KMS-11 (cell line): ENCODE results near the gene STUM.

Experiments used
- H2AFZ ChIP-seq: fragments of 200-600 bp; sonication (generic); 2 replicates; pipeline ENCODE4 v1.6.1; 2016; ENCODE audit warnings: antibody characterized with exemption, mixed run types, low read depth
- H3K27ac ChIP-seq: fragments of 200-600 bp; sonication (generic); 2 replicates; pipeline ENCODE4 v1.6.1; 2016; ENCODE audit warnings: mild to moderate bottlenecking, mixed run types
- H3K27me3 ChIP-seq: fragments of 200-600 bp; sonication (generic); 2 replicates; pipeline ENCODE4 v1.6.1; 2017; ENCODE audit warnings: mild to moderate bottlenecking, low read depth, mixed run types, moderate library complexity; ENCODE audit not compliant: insufficient read depth
- H3K36me3 ChIP-seq: fragments of 200-600 bp; sonication (generic); 2 replicates; pipeline ENCODE4 v1.6.1; 2017; ENCODE audit warnings: mild to moderate bottlenecking, mixed run types; ENCODE audit not compliant: insufficient read depth
- H3K4me1 ChIP-seq: fragments of 200-600 bp; sonication (generic); 2 replicates; pipeline ENCODE4 v1.6.1; 2016; ENCODE audit warnings: mild to moderate bottlenecking, low read depth, mixed run types; ENCODE audit not compliant: poor library complexity, severe bottlenecking
- H3K4me2 ChIP-seq: fragments of 200-600 bp; sonication (generic); 2 replicates; pipeline ENCODE4 v1.7.0; 2016; ENCODE audit warnings: mild to moderate bottlenecking, mixed run types
- H3K4me3 ChIP-seq: fragments of 200-600 bp; sonication (generic); IDR thresholded peaks from 2 replicates; pipeline ENCODE4 v1.6.1; 2017; ENCODE audit warnings: low read depth, low read length, mixed read lengths; ENCODE audit not compliant: insufficient read depth
- H3K79me2 ChIP-seq: fragments of 200-600 bp; sonication (generic); 2 replicates; pipeline ENCODE4 v1.6.1; 2016; ENCODE audit warnings: low read depth, mixed run types; ENCODE audit not compliant: insufficient read depth
- H3K9ac ChIP-seq: fragments of 200-600 bp; sonication (generic); 2 replicates; pipeline ENCODE4 v1.6.1; 2016; ENCODE audit warnings: mild to moderate bottlenecking, mixed run types
- H4K20me1 ChIP-seq: fragments of 200-600 bp; sonication (generic); 2 replicates; pipeline ENCODE4 v1.6.1; 2016; ENCODE audit warnings: mild to moderate bottlenecking, mixed run types; ENCODE audit not compliant: insufficient read depth
- CTCF ChIP-seq: fragments of 200-600 bp; sonication (generic); conservative IDR thresholded peaks from 2 replicates; pipeline ENCODE4 v1.6.1; 2017; ENCODE audit warnings: low read depth, mild to moderate bottlenecking, antibody characterized with exemption, low read length, moderate library complexity, mixed read lengths

STUM gene

GRCh38 chr1:226635456-226635941, 86.9 kb downstream of the STUM start:
- H3K79me2 ChIP-seq = no peaks in the 10 kb centered on the region
- peak overlapping the region; percentile 85 for H3K27ac ChIP-seq
- peak overlapping the region; percentile 100 for H3K4me2 ChIP-seq
- H3K36me3 ChIP-seq = no peaks in the 10 kb centered on the region
- no peak for TF ChIP-seq CTCF
- no peak overlapping the region for H3K4me3 ChIP-seq
- peaks cover 32% of the 10 kb centered on the region for H3K4me1 ChIP-seq
- H3K9ac ChIP-seq = peak overlapping the region; percentile 40; the same call in 1 of the 2 replicates
- no peak overlapping the region for H2AFZ ChIP-seq
- H3K27me3 ChIP-seq = no peaks in the 10 kb centered on the region
- H4K20me1 ChIP-seq = no peaks in the 10 kb centered on the region

- H4K20me1 ChIP-seq = no peaks in the 10 kb centered on the region
- H3K79me2 ChIP-seq = no peaks in the 10 kb centered on the region
- peaks cover 32% of the 10 kb centered on the region for H3K4me1 ChIP-seq
- H3K27ac ChIP-seq = no peak overlapping the region
- no peaks in the 10 kb centered on the region for H3K27me3 ChIP-seq
- H2AFZ ChIP-seq = no peak overlapping the region
- H3K9ac ChIP-seq = no peak overlapping the region
- no peak overlapping the region for H3K4me3 ChIP-seq
- H3K4me2 ChIP-seq = no peak overlapping the region
- TF ChIP-seq CTCF = no peak
- no peaks in the 10 kb centered on the region; the same call in 1 of the 2 replicates for H3K36me3 ChIP-seq
These were observed 88.2 kb downstream of the STUM start for GRCh38 chr1:226636847-226637096.

GRCh38 chr1:226637147-226637935, 88.8 kb downstream of the STUM start:
- TF ChIP-seq CTCF = no peak
- Histone ChIP-seq H3K79me2 (no peaks in the 10 kb centered on the region), H3K4me2 (no peak overlapping the region), H4K20me1 (no peaks in the 10 kb centered on the region), H3K9ac (no peak overlapping the region), H3K27me3 (no peaks in the 10 kb centered on the region), H3K27ac (no peak overlapping the region), H2AFZ (no peak overlapping the region), H3K36me3 (no peaks in the 10 kb centered on the region; the same call in 1 of the 2 replicates), H3K4me3 (no peak overlapping the region), H3K4me1 (peaks cover 32% of the 10 kb centered on the region)

GRCh38 chr1:226638001-226638601, 89.5 kb downstream of the STUM start:
- no peak overlapping the region for H3K4me2 ChIP-seq
- no peaks in the 10 kb centered on the region for H3K79me2 ChIP-seq
- H3K9ac ChIP-seq = no peak overlapping the region
- H3K4me3 ChIP-seq = no peak overlapping the region
- H3K36me3 ChIP-seq = no peaks in the 10 kb centered on the region; the same call in 1 of the 2 replicates
- no peak overlapping the region for H3K27ac ChIP-seq
- H3K4me1 ChIP-seq = peaks cover 35% of the 10 kb centered on the region
- no peaks in the 10 kb centered on the region for H4K20me1 ChIP-seq
- no peak for TF ChIP-seq CTCF
- H2AFZ ChIP-seq = no peak overlapping the region
- H3K27me3 ChIP-seq = no peaks in the 10 kb centered on the region
